AG08395 (cell line): ENCODE results near the gene GNAI1.

Experiments used
- DNase-seq: peaks from one replicate; pipeline ENCODE4 v3.0.0; 2012; ENCODE audit warnings: mixed read lengths, low spot score

The GNAI1 gene

GRCh38 chr7:80253237-80253636 is 118.6 kb downstream of the GNAI1 start:
- no peak for DNase-seq

DNA sequence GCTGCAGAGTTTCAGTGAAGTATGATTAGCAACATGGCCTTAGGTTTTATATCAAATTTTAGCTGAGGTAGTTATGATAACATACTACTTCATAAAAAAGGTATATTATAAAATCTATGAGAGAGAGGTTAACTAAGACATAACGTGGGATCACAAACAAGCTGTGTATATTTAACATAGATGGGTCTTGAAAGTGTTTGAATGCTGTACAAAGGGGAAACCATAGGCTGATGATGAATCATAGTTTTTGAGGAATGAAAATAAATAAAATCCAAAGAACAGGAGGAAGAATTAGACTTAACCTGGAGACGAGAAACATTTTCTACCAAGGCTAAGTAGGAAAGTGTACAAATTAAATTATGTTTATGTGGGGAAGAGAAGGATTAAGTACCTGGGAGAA is 119.0 kb downstream of the GNAI1 start:
- DNase-seq = no peak

- no peak for DNase-seq
These were observed 121.0 kb downstream of the GNAI1 start for GRCh38 chr7:80255656-80256055.

DNA sequence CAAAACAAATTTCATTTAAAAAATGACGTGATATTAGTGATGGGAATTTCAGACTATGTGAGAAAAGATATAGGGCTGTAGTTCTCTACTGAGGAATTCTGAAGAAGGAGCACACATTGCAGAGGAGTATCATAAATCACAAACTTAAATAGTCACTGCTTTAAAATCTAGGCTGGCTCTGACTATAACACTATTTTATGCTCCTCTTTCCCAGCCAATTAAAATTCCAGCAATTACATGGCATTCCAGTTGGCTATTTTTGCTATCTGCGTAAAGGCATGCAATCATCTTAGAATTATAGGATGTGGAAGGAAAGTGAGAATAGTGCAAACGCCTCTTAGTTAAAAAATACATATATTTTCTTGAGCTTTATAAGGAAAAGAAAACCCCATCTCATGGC is 123.1 kb downstream of the GNAI1 start:
- DNase-seq = no peak

- no peak for DNase-seq
These were observed 126.0 kb downstream of the GNAI1 start for GRCh38 chr7:80260606-80261005.

DNA sequence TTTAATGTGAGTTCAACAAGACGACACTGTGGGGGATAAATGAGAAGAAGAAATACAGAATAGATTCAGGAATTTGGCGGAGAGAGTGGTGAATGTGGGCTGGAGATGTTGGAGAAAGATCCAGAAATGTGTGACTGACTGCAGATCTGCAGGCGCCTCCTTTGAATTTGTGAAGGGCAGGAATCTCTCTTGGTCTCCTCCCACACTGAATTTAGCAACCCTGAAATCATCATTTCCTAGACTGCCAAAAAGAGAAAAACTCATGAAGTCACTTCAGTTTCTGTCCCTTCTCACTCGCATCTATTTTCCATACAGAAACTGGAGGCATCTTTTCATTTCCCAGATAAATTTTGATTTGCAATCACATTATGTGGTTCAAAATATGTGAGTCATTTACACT is 128.7 kb downstream of the GNAI1 start:
- peak; percentile 66 for DNase-seq

- DNase-seq = no peak
These were observed 129.2 kb downstream of the GNAI1 start for GRCh38 chr7:80263821-80264220.

DNA sequence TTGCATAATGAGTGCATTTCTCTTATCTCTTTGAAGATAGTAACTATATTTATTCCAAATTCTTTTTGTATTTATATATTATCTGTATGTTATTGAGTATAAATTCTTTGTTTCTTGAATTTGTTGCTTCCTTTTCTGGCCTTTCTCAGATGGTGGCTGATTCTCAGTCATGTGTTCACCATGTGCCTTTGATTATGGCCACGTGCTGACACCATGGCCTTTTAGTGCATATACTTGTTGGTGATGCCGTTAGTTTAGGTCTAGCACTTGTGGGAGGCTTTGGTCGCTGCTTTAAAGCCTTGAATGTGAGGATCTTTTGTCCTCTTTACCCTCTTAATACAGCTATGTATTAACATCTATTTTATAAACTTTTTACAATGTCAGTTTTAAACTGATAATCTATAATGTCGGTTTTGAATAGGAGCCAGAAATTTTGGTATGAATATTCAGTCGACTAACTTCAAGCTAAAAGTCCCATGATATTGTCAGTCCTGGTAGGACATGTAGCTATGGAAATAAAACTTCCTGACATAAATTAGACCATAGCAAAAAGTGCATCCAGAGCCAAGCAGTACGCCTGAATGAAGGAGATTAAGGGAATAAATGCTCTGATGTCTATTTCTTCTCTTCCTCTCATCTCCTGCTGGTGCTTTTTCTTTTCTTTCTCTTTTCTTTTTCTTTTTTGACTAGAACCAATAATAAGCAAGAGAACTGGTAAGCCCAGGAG is 130.3 kb downstream of the GNAI1 start:
- DNase-seq = no peak

DNA sequence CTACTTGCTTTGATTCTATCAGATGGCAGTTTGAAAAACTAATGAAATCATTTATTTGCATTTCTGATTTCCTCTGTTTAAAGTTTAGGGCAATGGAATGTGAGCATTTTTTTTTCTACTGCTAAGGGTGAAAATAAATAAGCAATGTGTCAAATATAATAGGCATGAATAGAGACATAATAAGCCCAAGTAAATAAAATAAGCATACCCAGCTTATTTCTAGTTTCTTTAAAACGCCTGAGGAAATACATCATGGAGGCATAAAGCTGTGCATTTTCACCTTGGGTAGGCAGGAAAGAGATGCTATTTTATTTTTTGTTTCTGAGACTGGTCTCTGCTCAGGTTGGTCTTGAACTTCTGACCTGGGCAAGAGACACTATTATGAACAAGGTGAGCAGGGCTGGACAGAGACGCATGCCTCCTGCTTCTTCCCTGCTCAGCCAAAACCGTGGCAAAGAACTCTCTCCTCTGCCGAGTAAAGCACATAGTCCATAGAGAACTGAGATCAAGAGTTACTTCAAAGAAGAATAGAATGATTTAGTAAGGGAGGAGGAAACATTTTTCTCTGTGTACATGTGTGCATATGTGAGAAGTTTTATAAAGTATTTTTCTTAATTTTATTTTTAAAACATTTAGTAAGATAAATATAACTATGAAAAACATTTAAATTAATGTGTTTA is 138.1 kb downstream of the GNAI1 start:
- no peak for DNase-seq

DNA sequence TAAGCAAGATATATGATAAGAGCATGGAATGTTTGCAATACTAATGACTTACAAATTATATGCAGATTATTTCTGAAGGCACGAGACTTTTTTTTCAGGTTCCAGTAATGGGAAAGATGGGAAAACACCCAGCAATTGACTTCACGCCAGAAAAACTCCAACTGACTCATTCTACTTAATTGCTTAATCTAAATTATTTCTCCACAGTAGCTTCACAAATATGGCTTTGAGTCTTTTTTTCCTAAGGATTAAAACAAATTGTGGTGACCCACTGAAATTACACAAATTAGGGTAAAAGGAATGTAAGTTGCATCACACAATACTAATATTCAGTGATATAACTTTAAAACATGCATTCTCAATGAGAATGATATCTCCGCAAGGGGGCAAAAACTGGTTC is 138.7 kb downstream of the GNAI1 start:
- DNase-seq = peak; percentile 63

- no peak for DNase-seq
These were observed 140.6 kb downstream of the GNAI1 start for GRCh38 chr7:80275192-80275605.
